GM10847 (cell line): ENCODE results near the gene FCER1G.

ENCODE experiments used
- POLR2A ChIP-seq: IDR thresholded peaks from 2 replicates; pipeline ENCODE4 v1.6.1; 2011; ENCODE audit not compliant: insufficient read length; ENCODE audit errors: extremely low read depth

Gene FCER1G

DNA sequence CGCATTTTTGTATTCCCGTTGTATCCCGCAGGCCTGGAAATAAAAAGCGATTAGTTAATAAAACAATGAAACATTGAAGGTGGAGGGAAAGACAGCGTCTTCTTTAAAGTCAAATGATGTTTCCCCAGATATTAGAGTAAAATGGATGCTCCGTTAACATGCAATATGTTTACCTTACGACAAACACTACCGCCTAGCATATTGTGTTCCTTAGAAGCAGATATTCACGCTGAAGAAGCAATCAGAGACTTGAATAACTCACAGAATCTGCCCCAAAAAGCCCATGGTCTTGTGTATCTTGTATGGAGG lies 37.2 kb upstream of the FCER1G start:
- no peak for TF ChIP-seq POLR2A

DNA sequence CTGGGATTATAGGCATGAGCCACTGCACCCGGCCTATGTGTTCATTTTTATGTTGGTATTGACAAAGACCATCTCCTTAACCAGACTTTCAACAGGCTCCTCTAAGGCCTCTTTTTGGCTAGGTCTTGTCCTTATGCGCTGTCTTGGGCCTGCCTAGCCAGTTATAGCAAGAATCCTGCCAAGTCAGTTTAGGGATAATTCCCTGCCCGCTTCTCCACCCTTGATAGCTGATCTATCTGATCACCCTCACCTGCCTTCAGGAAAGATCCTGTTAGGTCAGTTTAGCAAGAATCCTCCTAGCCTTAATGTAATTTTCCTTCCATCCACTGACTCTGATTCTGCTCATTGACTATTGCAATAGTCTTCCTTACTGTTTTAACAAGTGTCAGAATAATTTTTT lies 35.4 kb upstream of the FCER1G start:
- no peak for TF ChIP-seq POLR2A

DNA sequence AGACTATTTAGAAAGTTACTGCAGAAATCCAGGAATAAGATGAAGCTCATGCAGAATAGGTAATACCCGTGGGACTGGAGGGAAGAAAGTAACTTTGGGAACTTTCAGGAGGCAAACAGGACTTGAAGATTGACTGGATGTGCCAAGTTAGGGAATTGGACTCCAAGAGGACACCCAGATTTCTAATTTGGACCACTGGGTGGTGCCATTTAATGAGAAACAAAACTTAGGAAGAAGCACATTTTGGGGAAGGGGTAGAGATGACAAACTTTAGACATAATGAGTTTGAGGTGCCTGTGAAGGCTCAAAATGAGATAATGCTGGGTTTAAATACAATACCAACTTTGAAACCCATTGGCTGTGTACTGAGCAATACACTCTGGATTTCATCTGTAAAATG lies 34.5 kb upstream of the FCER1G start:
- no peak for TF ChIP-seq POLR2A

DNA sequence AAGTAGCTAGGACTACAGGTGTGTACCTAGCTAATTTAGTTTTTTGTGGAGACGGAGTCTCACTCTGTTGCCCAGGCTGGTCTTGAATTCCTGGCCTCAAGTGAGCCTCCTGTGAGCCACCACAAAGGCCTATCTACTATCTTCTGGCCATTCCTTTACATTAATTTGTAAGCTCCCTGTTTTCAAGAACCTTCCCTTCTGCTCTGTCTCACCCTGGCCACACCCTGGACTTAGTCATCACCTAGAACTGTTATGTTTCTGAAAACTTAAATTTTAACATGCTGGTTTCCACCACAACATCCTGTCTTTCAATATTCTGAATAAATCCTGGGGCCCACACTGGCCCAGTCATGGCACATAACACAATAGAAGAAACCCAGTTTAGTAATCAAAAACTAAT lies 32.9 kb upstream of the FCER1G start:
- TF ChIP-seq POLR2A = no peak

DNA sequence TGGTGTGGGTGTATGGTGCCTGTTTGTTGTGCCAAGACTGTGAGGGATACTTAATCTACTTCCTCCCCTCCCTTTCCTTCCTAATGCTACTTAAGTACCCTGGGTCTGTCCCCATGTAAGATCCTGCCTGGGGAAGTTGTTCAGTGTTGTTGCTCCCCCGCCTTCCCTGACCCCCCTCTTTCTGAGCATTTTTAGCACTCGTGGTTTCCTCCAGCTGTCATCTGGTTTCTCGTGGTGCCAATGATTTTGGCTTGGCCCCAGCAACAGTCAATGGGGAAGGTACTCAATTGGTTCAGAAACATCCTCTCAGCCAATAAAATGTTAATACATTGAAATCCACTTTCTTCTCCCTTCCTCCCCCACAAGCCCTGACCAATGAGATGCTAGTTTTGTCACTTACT lies 29.8 kb upstream of the FCER1G start:
- TF ChIP-seq POLR2A = no peak

DNA sequence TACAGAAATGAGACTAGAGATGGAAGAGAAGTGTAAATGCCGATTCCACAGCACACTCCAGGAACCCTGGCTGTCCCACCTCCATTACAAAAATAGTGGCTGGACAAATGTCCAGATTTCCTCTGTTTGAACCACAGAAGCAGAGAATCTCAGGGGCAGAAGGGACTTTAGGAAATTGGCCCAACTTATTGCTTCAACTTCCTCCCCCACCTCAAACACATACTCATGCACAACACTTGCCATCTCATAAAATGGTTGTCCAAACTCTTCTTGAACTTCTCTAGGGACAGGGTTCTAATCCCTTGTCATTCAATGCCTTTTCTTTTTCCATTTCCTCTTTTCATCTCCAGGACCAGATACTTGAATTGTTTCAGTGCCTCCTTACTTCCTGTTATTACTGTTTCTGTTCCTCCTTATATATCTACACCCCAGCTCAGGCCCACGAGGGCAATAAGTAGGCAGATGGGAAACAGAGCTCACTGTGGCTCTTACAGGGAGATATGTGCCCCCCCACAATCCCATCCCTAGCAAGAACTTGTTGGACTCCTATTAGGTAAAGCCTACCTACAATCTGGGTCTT lies 29.3 kb upstream of the FCER1G start:
- no peak for TF ChIP-seq POLR2A

DNA sequence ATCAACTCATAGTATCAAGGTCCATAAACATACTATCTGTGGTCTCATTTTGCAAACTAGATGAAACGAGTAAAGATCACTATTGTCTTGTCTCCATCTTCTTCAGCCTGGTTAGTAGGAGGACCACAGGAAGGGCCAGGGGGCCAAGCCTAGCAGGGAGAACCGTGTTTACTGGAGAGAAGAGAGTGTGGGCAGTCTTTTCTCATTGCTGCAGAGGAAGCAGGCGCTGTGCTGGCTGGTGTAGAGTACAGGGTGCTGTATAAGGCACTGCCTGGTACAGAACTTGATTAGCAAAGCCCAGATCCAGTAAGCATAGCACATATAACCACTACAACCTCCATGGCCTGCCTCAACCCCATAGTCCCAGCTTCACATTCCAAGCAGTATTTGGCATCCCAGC lies 27.8 kb upstream of the FCER1G start:
- TF ChIP-seq POLR2A = no peak

DNA sequence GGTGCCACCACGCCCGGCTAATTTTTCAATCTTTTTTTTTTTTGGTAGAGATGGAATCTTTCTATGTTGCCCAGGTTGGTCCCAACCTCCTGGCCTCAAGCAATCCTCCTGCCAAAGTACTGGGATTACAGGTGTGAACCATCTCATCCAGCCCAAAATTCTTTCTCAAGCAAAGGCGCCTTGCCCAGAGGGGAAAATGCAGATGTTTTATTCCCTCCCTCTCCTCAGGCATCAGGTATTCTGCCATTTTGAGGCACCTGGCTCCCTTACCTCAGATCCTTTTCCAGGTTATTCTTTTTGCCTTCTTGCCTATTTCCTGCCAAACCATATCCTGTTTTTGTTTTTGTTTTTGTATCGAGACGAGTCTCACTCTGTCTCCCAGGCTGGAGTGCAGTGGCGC lies 26.7 kb upstream of the FCER1G start:
- no peak for TF ChIP-seq POLR2A

DNA sequence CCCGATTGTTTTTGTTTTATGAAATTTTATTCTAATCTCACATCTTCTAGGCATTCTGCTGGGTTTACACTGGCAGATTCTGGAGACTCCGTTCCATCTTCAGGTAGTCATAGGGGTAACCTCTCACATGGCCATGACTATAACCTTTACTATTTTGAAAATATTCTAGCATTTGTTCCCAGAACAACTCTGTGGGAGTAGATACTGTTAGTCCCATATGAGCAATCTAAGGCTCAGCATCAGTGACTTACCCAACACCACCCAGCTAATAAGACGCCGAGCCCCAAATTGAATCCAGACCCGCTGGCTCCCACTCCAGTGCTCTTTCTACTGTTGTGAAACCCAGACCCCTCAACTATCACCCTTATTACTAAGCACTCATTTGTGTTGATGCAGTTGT lies 26.1 kb upstream of the FCER1G start:
- TF ChIP-seq POLR2A = no peak

DNA sequence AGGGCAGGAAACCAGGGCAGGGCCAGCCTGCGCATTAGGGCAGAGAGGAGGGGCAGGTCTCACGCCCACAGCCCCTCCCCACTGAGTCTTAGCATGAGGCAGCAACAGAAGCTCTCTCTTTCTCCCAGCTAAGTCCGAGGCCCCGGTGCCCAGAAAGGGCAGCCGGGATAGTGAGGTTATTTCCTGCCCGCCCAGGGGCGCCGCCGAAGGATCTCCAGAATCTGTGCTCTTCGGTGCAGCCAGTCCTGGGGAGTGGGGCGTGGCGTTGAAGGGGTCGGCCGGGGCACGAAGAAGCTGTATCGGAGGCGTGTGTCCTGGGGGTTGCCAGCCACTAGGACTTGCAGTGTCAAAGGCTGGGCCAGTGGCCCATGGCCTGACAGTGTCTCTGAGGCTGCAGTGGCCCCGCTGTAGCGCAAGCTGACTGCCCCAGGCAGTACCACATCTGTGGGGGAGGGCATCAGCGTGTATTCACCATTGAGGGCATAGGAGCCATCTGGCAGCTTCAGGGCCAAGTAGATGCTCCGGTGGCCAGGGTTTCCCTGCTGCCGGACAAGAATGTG lies 24.1 kb upstream of the FCER1G start:
- TF ChIP-seq POLR2A = no peak

DNA sequence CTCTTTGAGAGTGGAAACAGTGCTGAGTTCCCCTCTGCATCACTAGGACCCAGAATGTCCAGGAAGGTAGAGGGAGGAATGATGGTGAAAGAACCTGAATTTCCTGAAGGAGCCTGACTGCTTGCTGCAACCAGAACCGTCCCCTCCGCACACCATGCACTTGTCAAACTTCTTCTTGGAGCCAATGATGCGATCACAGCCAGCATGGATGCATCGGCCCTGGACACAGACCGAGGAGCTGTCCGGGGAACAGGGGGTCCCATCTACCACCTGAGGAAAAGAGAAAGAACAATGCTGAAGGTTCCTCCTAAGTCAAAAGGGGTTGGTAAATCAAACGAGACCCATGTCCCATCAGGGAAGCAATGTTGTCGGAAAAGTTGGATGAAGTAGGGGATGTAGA lies 23.1 kb upstream of the FCER1G start:
- no peak for TF ChIP-seq POLR2A

DNA sequence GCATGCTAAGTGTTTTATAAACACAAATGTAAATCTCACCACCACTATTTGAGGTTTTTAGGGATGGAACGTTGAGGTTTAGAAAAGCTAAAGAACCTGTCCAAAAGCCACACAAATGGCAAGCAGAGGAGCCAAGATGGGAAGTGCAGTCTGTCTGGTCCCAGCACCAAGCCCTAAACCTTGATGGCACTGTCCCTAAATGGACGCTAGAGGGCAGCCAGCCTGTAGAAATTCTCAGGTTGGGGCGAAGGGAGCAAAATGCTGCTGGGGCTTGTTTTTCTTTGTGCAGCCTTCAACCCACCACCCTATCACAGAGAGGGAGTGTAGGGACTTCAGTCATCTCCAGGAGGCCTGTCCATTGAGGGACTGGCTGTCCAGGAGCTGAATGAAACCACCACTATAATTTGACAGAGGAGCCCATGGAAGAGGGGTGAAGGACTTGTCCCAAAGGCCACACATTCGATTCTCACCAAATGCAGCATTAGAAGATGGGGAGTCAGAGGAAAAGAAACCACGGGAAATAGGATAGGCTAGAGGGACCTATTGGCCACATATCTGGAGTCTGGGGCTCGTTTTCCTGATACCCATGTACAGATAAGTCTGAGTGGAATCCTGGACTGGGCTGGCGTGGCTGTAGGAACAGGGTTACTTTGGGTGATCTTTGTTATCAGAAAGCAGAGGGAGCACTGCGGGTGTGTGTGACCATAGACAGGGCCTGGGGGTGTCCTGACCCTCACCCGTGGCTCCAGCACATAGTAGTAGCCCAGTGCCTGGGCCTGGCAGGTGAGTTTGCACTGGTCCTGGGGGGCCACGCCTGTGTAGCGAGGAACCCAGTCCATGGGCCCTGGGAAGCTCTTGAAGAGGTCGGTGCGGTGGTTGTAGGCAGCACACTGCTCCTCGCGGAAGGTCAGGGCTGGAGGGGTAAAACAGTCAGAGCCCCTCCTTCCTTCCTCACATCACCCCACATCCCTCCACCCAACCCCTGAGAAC lies 22.3 kb upstream of the FCER1G start:
- no peak for TF ChIP-seq POLR2A

DNA sequence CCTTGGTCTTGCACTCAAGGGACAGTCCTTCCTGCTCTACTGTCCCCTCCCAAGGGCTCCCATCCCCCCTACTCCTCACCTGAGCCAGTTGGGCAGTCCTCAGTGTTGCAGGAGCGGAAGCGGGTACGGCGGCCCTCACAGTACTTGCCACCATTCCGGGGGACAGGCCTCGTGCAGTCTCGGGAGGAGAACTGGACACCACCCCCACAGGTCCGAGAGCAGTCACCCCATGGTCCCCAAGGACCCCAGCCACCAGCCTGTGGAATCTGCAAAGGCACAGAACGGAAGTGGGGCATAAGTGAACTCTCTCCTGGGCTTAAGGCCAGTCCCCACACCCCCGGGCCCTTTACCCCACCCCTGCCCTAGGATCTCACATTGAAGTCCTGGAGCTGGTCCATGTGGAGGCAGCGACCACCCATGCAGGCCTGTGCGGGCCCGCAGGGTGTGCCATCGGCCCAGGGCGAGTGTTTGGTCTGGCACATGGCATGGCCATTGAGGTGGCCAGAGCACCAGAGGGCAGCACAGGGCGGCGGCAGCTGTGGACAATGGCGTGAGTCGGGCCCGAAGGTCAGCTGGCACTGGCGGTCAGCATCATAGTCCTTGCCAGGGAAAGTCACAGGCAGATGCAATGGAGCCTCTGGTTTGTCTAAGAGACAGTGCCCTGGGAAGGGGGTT lies 21.4 kb upstream of the FCER1G start:
- no peak for TF ChIP-seq POLR2A

DNA sequence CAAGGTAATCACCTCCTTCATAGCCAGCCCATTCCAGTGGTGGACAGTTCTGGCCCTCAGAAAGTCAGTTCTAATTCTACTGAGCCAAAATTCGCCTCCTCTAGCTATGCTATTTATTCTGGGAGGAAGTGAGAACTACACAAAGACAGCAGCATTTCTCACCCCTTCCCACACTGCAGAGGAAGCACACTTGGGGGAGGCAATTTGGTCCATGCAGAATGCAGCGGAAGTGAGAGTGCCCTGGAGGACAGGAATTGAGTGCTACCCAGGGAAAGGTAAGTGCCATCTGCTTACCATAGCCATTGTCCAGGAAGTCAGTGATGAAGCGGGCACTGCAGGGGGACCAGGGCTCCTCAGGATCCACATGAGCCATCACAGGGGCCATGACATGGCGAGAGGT lies 19.9 kb upstream of the FCER1G start:
- no peak for TF ChIP-seq POLR2A

DNA sequence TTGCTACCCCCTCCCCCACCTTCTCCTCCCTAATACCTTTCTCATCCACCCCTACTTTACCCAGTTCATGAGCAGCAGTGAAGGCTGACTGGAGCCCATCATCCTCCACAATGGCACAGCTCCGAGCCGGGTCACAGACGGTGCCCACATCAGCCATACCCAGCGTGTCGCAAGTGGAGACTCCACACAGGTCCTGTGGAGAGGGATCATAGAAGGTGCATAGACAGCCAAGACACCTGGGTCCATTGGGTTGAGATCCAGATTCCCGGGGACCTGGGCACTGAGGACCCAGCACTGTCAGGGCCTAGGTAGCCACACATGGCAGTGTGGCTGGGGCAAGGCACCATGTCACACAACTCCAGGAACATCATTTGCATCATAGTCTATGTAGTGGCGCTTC lies 19.0 kb upstream of the FCER1G start:
- no peak for TF ChIP-seq POLR2A
